ENCODE measurements around the gene ENOX2. TPM values are rescaled to one million over a fixed set of nuclear protein-coding genes. Genes with fewer than 3 reads are reported as not detected.

Gene ENOX2
- polyA plus RNA-seq, 1 donor from 2014 or later: 48.7 TPM

DNA sequence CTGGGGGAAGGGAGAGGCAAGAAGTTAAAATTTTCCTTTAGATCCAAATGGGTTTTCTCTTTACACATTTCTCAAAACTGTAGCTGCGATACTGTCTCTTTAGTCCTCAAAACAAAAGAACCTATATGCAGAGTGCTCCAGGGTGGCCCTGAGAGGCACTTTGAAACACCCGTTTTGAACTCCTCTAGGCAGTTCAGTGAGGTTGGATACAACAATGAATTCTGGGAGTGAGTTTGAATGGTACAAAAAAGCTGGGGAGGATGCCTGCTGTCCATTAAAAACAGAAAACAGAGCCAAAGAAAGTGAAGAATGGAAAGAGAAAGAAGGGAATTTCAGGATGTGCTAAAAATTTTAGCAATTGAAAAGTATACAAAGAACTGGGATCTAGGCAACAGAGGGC lies 23.1 kb downstream of the ENOX2 start:
- no peaks in the 10 kb centered on the region for H3K36me3 ChIP-seq (ENCODE audit: insufficient read depth, low read length)
- TF ChIP-seq EZH2 (IDR thresholded peaks at IDR 0.05; ENCODE audit: borderline replicate concordance, insufficient read depth, low read length, poor library complexity, severe bottlenecking) (no peak), MXI1 (conservative IDR thresholded peaks at IDR 0.05; ENCODE audit: poor library complexity, severe bottlenecking) (no peak), TAF1 (IDR thresholded peaks at IDR 0.05; ENCODE audit: low read depth) (no peak)
- TF ChIP-seq, protein P1, sequence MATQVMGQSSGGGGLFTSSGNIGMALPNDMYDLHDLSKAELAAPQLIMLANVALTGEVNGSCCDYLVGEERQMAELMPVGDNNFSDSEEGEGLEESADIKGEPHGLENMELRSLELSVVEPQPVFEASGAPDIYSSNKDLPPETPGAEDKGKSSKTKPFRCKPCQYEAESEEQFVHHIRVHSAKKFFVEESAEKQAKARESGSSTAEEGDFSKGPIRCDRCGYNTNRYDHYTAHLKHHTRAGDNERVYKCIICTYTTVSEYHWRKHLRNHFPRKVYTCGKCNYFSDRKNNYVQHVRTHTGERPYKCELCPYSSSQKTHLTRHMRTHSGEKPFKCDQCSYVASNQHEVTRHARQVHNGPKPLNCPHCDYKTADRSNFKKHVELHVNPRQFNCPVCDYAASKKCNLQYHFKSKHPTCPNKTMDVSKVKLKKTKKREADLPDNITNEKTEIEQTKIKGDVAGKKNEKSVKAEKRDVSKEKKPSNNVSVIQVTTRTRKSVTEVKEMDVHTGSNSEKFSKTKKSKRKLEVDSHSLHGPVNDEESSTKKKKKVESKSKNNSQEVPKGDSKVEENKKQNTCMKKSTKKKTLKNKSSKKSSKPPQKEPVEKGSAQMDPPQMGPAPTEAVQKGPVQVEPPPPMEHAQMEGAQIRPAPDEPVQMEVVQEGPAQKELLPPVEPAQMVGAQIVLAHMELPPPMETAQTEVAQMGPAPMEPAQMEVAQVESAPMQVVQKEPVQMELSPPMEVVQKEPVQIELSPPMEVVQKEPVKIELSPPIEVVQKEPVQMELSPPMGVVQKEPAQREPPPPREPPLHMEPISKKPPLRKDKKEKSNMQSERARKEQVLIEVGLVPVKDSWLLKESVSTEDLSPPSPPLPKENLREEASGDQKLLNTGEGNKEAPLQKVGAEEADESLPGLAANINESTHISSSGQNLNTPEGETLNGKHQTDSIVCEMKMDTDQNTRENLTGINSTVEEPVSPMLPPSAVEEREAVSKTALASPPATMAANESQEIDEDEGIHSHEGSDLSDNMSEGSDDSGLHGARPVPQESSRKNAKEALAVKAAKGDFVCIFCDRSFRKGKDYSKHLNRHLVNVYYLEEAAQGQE (IDR thresholded peaks at IDR 0.05; ENCODE audit: borderline replicate concordance): no peak
- H3K27me3 ChIP-seq (ENCODE audit: insufficient read depth, low read depth, low read length): no peaks in the 10 kb centered on the region
- no peaks in the 10 kb centered on the region for H3K79me2 ChIP-seq (replicated peaks; ENCODE audit: insufficient read depth, low read length)
- no peaks in the 10 kb centered on the region for H4K20me1 ChIP-seq (ENCODE audit: insufficient read depth)
- H3K4me2 ChIP-seq (ENCODE audit: low read length): no peak overlapping the region
- H3K4me3 ChIP-seq (ENCODE audit: low read length): no peak overlapping the region
- no peak overlapping the region for H3K27ac ChIP-seq (ENCODE audit: low read length)
- no peak overlapping the region for H2AFZ ChIP-seq (ENCODE audit: low read depth, low read length)
- H3K9me3 ChIP-seq (ENCODE audit: low read length): no peaks in the 10 kb centered on the region
- no peaks in the 10 kb centered on the region for H3F3A ChIP-seq (ENCODE audit: insufficient read depth, low read length, poor library complexity, severe bottlenecking)
- H3K9me2 ChIP-seq (ENCODE audit: insufficient read depth, low read length): no peaks in the 10 kb centered on the region
- no peak overlapping the region for H3K9ac ChIP-seq (ENCODE audit: low read length)

- Histone ChIP-seq H3F3A (ENCODE audit: insufficient read depth, low read length, poor library complexity, severe bottlenecking) (no peaks in the 10 kb centered on the region), H3K27ac (ENCODE audit: low read length) (no peak overlapping the region), H3K9ac (ENCODE audit: low read length) (no peak overlapping the region), H2AFZ (ENCODE audit: low read depth, low read length) (no peak overlapping the region), H3K4me2 (ENCODE audit: low read length) (no peak overlapping the region), H3K9me3 (ENCODE audit: low read length) (no peaks in the 10 kb centered on the region), H3K9me2 (ENCODE audit: insufficient read depth, low read length) (no peaks in the 10 kb centered on the region), H4K20me1 (ENCODE audit: insufficient read depth) (no peaks in the 10 kb centered on the region), H3K36me3 (ENCODE audit: insufficient read depth, low read length) (no peaks in the 10 kb centered on the region), H3K27me3 (ENCODE audit: insufficient read depth, low read depth, low read length) (no peaks in the 10 kb centered on the region), H3K4me3 (ENCODE audit: low read length) (no peak overlapping the region), H3K79me2 (replicated peaks; ENCODE audit: insufficient read depth, low read length) (no peaks in the 10 kb centered on the region)
- TF ChIP-seq POLR2AphosphoS5 (IDR thresholded peaks at IDR 0.05) (no peak), SMC3 (conservative IDR thresholded peaks at IDR 0.05; ENCODE audit: poor library complexity) (no peak), RAD21 (conservative IDR thresholded peaks at IDR 0.05) (no peak), EP300 (conservative IDR thresholded peaks at IDR 0.05; ENCODE audit: poor library complexity, severe bottlenecking) (no peak), EZH2 (IDR thresholded peaks at IDR 0.05; ENCODE audit: borderline replicate concordance, insufficient read depth, low read length, poor library complexity, severe bottlenecking) (no peak), TAF1 (IDR thresholded peaks at IDR 0.05; ENCODE audit: low read depth) (no peak), MXI1 (conservative IDR thresholded peaks at IDR 0.05; ENCODE audit: poor library complexity, severe bottlenecking) (no peak)
- TF ChIP-seq, protein P1 (IDR thresholded peaks at IDR 0.05; ENCODE audit: borderline replicate concordance): no peak
- TF ChIP-seq, protein P2, sequence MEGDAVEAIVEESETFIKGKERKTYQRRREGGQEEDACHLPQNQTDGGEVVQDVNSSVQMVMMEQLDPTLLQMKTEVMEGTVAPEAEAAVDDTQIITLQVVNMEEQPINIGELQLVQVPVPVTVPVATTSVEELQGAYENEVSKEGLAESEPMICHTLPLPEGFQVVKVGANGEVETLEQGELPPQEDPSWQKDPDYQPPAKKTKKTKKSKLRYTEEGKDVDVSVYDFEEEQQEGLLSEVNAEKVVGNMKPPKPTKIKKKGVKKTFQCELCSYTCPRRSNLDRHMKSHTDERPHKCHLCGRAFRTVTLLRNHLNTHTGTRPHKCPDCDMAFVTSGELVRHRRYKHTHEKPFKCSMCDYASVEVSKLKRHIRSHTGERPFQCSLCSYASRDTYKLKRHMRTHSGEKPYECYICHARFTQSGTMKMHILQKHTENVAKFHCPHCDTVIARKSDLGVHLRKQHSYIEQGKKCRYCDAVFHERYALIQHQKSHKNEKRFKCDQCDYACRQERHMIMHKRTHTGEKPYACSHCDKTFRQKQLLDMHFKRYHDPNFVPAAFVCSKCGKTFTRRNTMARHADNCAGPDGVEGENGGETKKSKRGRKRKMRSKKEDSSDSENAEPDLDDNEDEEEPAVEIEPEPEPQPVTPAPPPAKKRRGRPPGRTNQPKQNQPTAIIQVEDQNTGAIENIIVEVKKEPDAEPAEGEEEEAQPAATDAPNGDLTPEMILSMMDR (IDR thresholded peaks at IDR 0.05; ENCODE audit: poor library complexity, severe bottlenecking): no peak
These were observed 24.4 kb downstream of the ENOX2 start for GRCh38 chrX:130878350-130879341.

All from neural cell (in vitro differentiated cells).